Mammary epithelial cell (primary cell): Measurements from ENCODE around the gene TRIM40.

Experiments used
- EZH2 ChIP-seq: IDR thresholded peaks from 2 replicates; pipeline ENCODE4 v1.6.1; 2012; ENCODE audit warnings: low read length, inconsistent platforms, borderline replicate concordance
- TF ChIP-seq, protein P1 (sequence below), 2 donors: IDR thresholded peaks in 1 of 2; conservative IDR thresholded peaks in 1 of 2; 2 replicates each; pipeline ENCODE4 v1.5.1; 2011 to 2012; ENCODE audit warnings: inconsistent platforms in 2 of 2, low read length in 2 of 2, mild to moderate bottlenecking in 2 of 2, control low read depth in 1 of 2, low read depth in 1 of 2; ENCODE audit not compliant: insufficient read depth in 1 of 2; ENCODE audit errors: extremely low read depth in 1 of 2

DNA sequence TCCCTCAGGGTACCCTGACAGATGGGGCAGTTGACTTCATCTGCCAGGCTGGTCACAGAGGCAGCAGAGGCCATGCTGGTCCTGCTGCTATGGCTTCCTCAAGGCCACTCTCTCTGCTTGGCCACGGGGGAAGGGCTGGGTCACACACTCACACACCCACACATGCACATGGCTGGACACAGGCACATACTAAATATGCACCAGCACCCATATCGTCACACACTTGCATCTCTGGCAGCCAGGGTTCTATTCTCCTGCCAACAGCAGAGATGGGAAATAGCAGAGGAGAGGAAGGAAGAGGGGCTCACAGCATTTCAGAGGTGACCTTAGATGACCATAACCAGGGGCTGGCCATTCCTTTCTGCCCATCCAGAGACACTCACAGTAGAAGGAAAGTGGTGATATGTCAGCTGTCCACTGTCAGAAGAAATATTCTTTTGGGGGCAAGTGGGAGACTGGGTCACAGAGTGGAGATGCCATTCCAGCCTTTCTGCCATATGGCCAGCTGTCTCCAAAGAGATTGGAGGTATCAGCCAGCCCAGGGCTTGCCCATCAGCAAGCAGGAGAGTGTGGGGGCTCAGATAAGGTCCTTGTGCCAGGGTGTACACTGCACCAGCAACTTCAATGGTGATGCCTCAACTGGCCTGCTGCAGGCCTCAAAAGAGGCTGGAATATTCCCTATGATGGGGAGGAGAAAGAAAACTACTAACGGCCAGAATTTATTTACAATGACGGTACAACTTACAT is 25.0 kb downstream of the TRIM40 start, which contains the start of gene TRIM10:
- TF ChIP-seq, protein P1, sequence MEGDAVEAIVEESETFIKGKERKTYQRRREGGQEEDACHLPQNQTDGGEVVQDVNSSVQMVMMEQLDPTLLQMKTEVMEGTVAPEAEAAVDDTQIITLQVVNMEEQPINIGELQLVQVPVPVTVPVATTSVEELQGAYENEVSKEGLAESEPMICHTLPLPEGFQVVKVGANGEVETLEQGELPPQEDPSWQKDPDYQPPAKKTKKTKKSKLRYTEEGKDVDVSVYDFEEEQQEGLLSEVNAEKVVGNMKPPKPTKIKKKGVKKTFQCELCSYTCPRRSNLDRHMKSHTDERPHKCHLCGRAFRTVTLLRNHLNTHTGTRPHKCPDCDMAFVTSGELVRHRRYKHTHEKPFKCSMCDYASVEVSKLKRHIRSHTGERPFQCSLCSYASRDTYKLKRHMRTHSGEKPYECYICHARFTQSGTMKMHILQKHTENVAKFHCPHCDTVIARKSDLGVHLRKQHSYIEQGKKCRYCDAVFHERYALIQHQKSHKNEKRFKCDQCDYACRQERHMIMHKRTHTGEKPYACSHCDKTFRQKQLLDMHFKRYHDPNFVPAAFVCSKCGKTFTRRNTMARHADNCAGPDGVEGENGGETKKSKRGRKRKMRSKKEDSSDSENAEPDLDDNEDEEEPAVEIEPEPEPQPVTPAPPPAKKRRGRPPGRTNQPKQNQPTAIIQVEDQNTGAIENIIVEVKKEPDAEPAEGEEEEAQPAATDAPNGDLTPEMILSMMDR (conservative IDR thresholded peaks at IDR 0.05 in 1 of 2, IDR thresholded peaks at IDR 0.05 in 1 of 2; ENCODE audit: extremely low read depth in 1 of 2, insufficient read depth in 1 of 2, low read depth in 1 of 2, low read length in 2 of 2): no peak
- TF ChIP-seq EZH2: no peak
